ENCODE data around the gene BBS1.

DNA sequence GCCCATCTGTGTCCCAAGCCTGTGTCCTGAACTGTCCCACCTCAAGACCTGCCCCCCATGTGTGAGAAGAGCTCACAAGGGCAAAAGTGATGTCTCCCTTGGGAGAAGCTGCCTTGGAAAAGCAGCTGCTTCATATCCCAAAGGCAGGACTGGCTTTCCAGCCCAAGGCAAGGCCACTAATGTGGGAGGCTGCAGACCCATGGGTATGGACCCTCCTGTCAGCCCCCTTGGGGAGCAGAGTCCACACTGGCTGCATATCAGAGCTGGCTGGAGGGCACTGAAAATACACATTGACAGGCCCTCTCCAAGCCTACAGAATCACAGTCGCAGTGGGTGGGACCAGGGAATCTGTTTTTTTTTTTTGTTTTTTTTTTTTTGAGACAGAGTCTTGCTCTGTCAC, 41.0 kb upstream of the BBS1 start:
- TF ChIP-seq, protein P1, sequence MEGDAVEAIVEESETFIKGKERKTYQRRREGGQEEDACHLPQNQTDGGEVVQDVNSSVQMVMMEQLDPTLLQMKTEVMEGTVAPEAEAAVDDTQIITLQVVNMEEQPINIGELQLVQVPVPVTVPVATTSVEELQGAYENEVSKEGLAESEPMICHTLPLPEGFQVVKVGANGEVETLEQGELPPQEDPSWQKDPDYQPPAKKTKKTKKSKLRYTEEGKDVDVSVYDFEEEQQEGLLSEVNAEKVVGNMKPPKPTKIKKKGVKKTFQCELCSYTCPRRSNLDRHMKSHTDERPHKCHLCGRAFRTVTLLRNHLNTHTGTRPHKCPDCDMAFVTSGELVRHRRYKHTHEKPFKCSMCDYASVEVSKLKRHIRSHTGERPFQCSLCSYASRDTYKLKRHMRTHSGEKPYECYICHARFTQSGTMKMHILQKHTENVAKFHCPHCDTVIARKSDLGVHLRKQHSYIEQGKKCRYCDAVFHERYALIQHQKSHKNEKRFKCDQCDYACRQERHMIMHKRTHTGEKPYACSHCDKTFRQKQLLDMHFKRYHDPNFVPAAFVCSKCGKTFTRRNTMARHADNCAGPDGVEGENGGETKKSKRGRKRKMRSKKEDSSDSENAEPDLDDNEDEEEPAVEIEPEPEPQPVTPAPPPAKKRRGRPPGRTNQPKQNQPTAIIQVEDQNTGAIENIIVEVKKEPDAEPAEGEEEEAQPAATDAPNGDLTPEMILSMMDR (IDR thresholded peaks at IDR 0.05; ENCODE audit: extremely low read depth in 1 of 2, insufficient read depth in 1 of 2, low read depth in 1 of 2, low read length in 2 of 2) = no peak
- TF ChIP-seq POLR2A (IDR thresholded peaks at IDR 0.05; ENCODE audit: low read depth, low read length) (no peak), EZH2 (IDR thresholded peaks at IDR 0.05; ENCODE audit: borderline replicate concordance, low read depth, low read length, severe bottlenecking) (no peak), JUN (IDR thresholded peaks at IDR 0.05; ENCODE audit: borderline replicate concordance, insufficient read depth, insufficient read length, low read depth) (no peak), POLR2AphosphoS5 (IDR thresholded peaks at IDR 0.05; ENCODE audit: insufficient read depth, low read depth, low read length) (no peak), MYC (IDR thresholded peaks at IDR 0.05; ENCODE audit: low read depth, low read length) (no peak), FOS (IDR thresholded peaks at IDR 0.05; ENCODE audit: borderline replicate concordance, insufficient read depth, low read length) (no peak)
- TF ChIP-seq, protein P2, sequence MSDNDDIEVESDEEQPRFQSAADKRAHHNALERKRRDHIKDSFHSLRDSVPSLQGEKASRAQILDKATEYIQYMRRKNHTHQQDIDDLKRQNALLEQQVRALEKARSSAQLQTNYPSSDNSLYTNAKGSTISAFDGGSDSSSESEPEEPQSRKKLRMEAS (IDR thresholded peaks at IDR 0.05; ENCODE audit: insufficient read depth, insufficient read length) = no peak

Data from endothelial cell of umbilical vein (primary cell).